HCT116 (cell line): ENCODE data around the gene BCL11A.

ENCODE experiments used
- CEBPB ChIP-seq: IDR thresholded peaks from 2 replicates; pipeline ENCODE4 v1.6.1; 2012; ENCODE audit warnings: low read depth
- CTCF ChIP-seq, 3 experiments: fragments of 200-600 bp in 1 of 3; sonication (generic) in 1 of 3; IDR thresholded peaks in 2 of 3; conservative IDR thresholded peaks in 1 of 3; 2 replicates each; pipeline ENCODE4 v1.5.1; 2012 to 2017; ENCODE audit warnings: low read depth in 2 of 3, low read length in 2 of 3, antibody characterized with exemption in 1 of 3, borderline replicate concordance in 1 of 3, control low read depth in 1 of 3, mild to moderate bottlenecking in 1 of 3, mixed read lengths in 1 of 3, mixed run types in 1 of 3, moderate library complexity in 1 of 3; ENCODE audit not compliant: insufficient read depth in 1 of 3
- EGR1 ChIP-seq: IDR thresholded peaks from 2 replicates; pipeline ENCODE4 v1.6.1; 2012; ENCODE audit warnings: low read depth
- EZH2 ChIP-seq: fragments of 200-600 bp; sonication (generic); IDR thresholded peaks from 2 replicates; pipeline ENCODE4 v1.6.1; 2017; ENCODE audit warnings: antibody characterized with exemption, mixed run types
- JUND ChIP-seq: IDR thresholded peaks from 2 replicates; pipeline ENCODE4 v1.6.1; 2012
- POLR2A ChIP-seq: IDR thresholded peaks from 2 replicates; pipeline ENCODE4 v1.7.0; 2011; ENCODE audit warnings: borderline replicate concordance; ENCODE audit not compliant: insufficient read depth, insufficient read length; ENCODE audit errors: extremely low read depth
- SP1 ChIP-seq: IDR thresholded peaks from 2 replicates; pipeline ENCODE4 v1.6.1; 2012; ENCODE audit warnings: low read depth
- TCF7L2 ChIP-seq: IDR thresholded peaks from 2 replicates; pipeline ENCODE4 v1.7.0; 2011; ENCODE audit warnings: borderline replicate concordance, inconsistent platforms; ENCODE audit not compliant: insufficient read depth, insufficient read length; ENCODE audit errors: extremely low read depth
- YY1 ChIP-seq: IDR thresholded peaks from 2 replicates; pipeline ENCODE4 v1.6.1; 2011; ENCODE audit warnings: low read length, low read depth, moderate library complexity, mild to moderate bottlenecking; ENCODE audit not compliant: insufficient replicate concordance; ENCODE audit errors: extremely low read depth
- TF ChIP-seq, protein P1 (sequence below): IDR thresholded peaks from 2 replicates; pipeline ENCODE4 v1.6.1; 2012

DNA sequence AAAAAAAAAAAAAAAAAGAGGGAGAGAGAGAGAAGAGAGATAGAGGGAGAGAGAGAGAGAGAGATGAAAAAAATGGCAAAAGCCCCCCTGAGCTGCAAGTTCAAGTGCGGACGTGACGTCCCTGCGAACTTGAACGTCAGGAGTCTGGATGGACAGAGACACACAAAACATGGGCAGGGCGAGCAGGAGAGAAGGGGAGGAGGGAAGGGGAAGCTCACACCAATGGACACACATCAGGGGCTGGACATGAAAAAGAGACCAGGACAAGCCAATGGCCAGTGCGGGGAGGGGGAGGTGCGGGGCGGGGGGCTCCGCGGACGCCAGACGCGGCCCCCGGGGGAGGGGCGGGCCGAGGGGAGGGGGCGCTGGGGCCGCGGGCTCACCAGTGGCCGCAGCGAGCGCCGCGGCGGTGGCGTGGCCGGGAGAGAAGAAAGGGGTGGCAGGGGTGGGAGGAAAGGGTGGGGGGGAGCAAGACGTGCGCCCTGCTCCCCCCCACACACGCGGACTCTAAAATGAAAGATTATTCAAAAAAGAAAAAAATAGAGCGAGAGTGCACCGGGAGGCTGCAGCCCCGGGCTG, at the start of gene BCL11A:
- TF ChIP-seq POLR2A (no peak), CTCF (IDR thresholded peaks at IDR 0.05 in 2 of 3, conservative IDR thresholded peaks at IDR 0.05 in 1 of 3; ENCODE audit: borderline replicate concordance in 1 of 3, insufficient read depth in 1 of 3, low read depth in 2 of 3, low read length in 2 of 3) (no peak), SP1 (no peak), TCF7L2 (no peak), YY1 (peak; percentile 19), CEBPB (no peak), EZH2 (no peak), EGR1 (no peak), JUND (no peak)
- TF ChIP-seq, protein P1, sequence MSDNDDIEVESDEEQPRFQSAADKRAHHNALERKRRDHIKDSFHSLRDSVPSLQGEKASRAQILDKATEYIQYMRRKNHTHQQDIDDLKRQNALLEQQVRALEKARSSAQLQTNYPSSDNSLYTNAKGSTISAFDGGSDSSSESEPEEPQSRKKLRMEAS: no peak
